Measurements from ENCODE around the gene EXD1.

DNA sequence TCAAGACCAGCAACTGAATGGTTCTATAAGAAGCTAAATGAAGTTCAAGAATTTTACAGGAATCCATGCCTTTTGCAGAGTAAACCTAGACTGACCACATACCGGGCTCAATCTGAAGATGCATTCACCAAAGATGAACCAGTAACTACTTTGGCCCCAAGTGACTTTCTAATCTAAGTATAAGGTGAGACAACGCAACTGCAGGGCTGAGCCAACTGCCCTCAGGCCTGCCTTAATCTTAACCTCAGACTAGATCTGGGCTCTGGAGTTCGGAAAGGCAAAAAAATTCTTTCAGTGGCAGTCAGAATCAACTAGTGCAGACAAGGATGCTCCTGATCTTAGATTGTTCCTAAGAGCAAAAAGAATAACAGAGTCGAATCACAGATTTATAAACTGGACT is 48.3 kb downstream of the EXD1 start:
- no peak for TF ChIP-seq EZH2 (optimal IDR thresholded peaks at IDR 0.05; ENCODE audit: low read depth, low read length)
- TF ChIP-seq, protein P1, sequence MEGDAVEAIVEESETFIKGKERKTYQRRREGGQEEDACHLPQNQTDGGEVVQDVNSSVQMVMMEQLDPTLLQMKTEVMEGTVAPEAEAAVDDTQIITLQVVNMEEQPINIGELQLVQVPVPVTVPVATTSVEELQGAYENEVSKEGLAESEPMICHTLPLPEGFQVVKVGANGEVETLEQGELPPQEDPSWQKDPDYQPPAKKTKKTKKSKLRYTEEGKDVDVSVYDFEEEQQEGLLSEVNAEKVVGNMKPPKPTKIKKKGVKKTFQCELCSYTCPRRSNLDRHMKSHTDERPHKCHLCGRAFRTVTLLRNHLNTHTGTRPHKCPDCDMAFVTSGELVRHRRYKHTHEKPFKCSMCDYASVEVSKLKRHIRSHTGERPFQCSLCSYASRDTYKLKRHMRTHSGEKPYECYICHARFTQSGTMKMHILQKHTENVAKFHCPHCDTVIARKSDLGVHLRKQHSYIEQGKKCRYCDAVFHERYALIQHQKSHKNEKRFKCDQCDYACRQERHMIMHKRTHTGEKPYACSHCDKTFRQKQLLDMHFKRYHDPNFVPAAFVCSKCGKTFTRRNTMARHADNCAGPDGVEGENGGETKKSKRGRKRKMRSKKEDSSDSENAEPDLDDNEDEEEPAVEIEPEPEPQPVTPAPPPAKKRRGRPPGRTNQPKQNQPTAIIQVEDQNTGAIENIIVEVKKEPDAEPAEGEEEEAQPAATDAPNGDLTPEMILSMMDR (IDR thresholded peaks at IDR 0.05; ENCODE audit: low read length), result no peak
- no peak for TF ChIP-seq EZH2phosphoT487 (IDR thresholded peaks at IDR 0.05; ENCODE audit: low read length)
